Measurements from ENCODE around the gene TBC1D16. TPM values are rescaled to one million over a fixed set of nuclear protein-coding genes. Genes with fewer than 3 reads are reported as not detected.

TBC1D16 gene
- total RNA-seq, 4 donors from 2014 or later: 6.4 to 20.2 (median 11.5) TPM

DNA sequence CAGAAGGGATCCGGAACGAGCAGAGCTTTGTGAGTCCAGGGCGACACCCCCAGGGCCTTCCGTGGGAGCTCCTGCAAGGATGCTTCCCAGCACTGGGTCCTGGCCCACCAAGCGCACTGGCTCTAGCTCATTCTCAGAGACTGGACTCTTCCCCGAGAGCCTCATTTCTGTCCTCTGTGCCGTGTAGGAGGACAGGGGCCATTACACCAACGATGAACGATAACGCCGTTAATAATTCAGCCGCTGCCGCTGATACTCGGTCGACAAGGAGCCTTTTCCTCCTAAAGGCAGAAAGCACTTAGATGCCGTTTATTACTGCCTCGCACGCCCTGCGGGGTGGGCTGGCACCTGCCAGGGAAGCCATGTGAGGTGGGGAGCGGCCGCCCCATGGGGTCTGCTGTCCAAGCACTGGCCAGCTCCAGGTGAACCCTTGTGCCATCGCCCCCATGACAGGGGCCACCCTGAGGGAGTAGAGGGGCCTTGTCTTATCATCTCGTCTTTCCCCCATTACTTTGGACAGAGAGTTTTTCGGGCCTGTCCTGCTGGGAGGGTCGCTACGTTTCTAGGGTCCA is 33.5 kb downstream of the TBC1D16 start:
- no peaks in the 10 kb centered on the region for H3K27me3 ChIP-seq
- DNase-seq: no peak
- 87 to 93% methylated on average over 11 to 22 of the region's 26 CpGs for WGBS, 2 donors

DNA sequence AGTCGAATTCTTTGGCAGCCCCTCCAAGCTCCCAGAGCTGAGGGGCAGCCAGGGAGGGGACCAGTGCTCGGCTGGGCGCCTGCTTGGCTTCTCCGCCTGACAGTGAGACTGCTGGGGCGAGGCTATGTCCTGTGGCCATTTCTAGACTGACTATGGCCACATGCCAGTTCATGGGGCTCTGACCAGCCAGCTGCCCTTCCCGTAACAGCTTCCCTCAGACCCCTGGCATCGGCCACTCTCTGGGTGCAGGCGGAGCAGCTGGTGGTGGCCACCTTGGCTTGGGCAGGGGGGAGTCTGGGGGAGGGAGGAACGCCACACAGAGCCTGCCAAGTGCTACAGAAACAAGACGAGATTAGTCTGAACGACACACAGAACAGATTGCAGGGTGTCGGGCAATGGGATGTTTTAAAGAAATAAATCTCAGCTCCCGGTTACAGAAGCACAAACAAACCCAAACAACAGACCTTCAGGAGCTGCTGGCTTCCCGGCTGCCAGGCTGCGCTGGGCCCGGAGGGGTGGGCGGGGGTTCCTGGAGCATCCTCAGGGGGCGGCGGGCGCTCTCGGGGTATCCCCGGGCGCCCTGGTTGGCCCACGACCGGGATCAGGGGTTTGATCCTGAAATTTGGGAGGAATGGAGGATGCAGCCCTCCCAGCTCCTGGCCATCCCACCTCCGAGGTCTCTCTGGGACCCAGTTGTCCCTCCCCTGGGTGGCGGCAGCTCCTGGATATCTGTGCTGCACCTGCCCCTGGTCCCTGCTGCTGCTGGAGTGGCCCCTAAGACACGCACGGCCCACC is 34.5 kb downstream of the TBC1D16 start:
- TF ChIP-seq POLR2A (IDR thresholded peaks at IDR 0.05): no peak
- TF ChIP-seq, protein P1, sequence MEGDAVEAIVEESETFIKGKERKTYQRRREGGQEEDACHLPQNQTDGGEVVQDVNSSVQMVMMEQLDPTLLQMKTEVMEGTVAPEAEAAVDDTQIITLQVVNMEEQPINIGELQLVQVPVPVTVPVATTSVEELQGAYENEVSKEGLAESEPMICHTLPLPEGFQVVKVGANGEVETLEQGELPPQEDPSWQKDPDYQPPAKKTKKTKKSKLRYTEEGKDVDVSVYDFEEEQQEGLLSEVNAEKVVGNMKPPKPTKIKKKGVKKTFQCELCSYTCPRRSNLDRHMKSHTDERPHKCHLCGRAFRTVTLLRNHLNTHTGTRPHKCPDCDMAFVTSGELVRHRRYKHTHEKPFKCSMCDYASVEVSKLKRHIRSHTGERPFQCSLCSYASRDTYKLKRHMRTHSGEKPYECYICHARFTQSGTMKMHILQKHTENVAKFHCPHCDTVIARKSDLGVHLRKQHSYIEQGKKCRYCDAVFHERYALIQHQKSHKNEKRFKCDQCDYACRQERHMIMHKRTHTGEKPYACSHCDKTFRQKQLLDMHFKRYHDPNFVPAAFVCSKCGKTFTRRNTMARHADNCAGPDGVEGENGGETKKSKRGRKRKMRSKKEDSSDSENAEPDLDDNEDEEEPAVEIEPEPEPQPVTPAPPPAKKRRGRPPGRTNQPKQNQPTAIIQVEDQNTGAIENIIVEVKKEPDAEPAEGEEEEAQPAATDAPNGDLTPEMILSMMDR (IDR thresholded peaks at IDR 0.05): no peak
- no peak for DNase-seq
- H3K9me3 ChIP-seq: no peaks in the 10 kb centered on the region
- H3K27me3 ChIP-seq: no peaks in the 10 kb centered on the region
- H3K4me1 ChIP-seq: peaks cover 0 to 9% (median 0%) of the 10 kb centered on the region in 3 donors
- intact Hi-C loops (cut with DNase I): no loop called here
- 66 to 87% methylated on average over 3 to 5 of the region's 29 CpGs for WGBS, 2 donors
- H3K36me3 ChIP-seq: peaks cover 0 to 28% (median 4%) of the 10 kb centered on the region in 3 donors
- H3K27ac ChIP-seq: no peak overlapping the region
- H3K4me3 ChIP-seq: no peak overlapping the region

More for the DNA sequence above, 33.5 kb downstream of the TBC1D16 start:
- TF ChIP-seq POLR2A (IDR thresholded peaks at IDR 0.05): no peak
- TF ChIP-seq, protein P1 (IDR thresholded peaks at IDR 0.05): no peak
- Histone ChIP-seq H3K27ac (no peak overlapping the region), H3K4me3 (no peak overlapping the region), H3K36me3 (peaks cover 0 to 28% (median 4%) of the 10 kb centered on the region in 3 donors), H3K9me3 (no peaks in the 10 kb centered on the region), H3K4me1 (peaks cover 0 to 9% (median 0%) of the 10 kb centered on the region in 3 donors)
- intact Hi-C loops (cut with DNase I): no loop called here

DNA sequence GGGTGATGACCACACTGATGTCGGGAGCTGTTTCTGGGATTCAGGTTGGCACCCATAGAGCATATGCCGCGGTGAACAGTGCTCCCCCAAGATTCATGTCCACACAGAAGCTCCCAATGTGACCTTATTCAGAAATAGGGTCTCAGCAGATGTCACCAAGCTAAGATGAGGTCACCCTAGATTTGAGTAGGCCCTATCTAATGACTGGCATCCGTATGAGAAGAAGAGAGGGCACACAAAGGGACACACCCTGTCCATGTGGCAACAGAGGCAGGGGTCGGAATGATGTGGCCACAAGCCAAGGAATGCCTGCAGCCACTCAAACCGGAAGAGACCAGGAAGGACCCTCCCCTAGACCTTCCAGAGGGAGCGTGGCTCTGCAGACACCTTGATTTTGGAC is 35.5 kb downstream of the TBC1D16 start:
- H3K9me3 ChIP-seq: no peaks in the 10 kb centered on the region
- H3K36me3 ChIP-seq: peaks cover 0 to 28% (median 4%) of the 10 kb centered on the region in 3 donors
- H3K4me3 ChIP-seq: no peak overlapping the region
- no peak for DNase-seq
- intact Hi-C loops (cut with DNase I): no loop called here
- no peaks in the 10 kb centered on the region for H3K4me1 ChIP-seq
- 89 to 95% methylated on average over 5 to 7 of the region's 7 CpGs for WGBS, 2 donors
- TF ChIP-seq POLR2A (IDR thresholded peaks at IDR 0.05): no peak
- TF ChIP-seq, protein P1 (IDR thresholded peaks at IDR 0.05): no peak
- H3K27ac ChIP-seq: no peak overlapping the region
- no peaks in the 10 kb centered on the region for H3K27me3 ChIP-seq

DNA sequence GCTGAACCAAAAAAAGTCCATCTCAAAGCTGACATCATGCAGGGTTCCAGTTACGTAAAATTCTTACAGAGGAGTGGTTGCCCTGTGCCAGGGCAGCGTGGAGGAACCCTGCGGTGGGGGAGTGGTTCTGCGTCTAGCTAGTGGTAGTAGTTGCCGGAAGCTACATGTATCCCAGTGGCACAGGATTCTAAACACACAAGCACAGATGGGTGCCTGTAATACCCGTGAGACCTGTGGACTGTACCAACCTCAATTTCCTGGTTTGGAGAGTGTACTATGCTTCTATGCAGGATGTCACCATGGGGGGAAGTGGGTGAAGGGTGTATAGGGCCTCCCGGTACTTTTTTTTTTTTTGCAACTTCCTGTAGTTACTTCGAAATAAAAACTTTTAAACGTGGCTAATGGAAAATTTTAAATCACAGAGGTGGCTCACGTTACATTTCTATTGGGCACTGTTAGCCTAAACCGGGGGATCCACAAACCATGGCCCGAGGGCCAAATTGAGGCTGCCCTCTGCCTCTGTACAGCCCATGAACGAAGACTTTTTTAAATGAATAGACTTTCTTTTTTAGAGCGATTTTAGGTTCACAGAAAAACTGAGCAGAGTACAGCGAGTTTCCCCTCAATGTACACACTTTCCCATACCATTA is 38.5 kb downstream of the TBC1D16 start:
- H3K27me3 ChIP-seq: peaks cover 0 to 9% (median 0%) of the 10 kb centered on the region in 4 donors
- peak overlapping the region in 2 of 4 donors; percentile 39 to 60 for H3K27ac ChIP-seq
- H3K36me3 ChIP-seq: peaks cover 0 to 16% (median 0%) of the 10 kb centered on the region in 3 donors
- WGBS, 2 donors: 53 to 76% methylated on average over 11 to 15 of the region's 15 CpGs
- no peak overlapping the region for H3K4me3 ChIP-seq
- intact Hi-C loops (cut with DNase I): loop anchor here (10.0 kb wide), 1 partner anchor 252 kb away; no protein-coding TSS in a partner anchor
- peaks cover 11 to 22% (median 13%) of the 10 kb centered on the region in 3 donors for H3K4me1 ChIP-seq
- H3K9me3 ChIP-seq: no peaks in the 10 kb centered on the region
- DNase-seq: peak; percentile 18
- TF ChIP-seq, protein P1 (IDR thresholded peaks at IDR 0.05): no peak
- no peak for TF ChIP-seq POLR2A (IDR thresholded peaks at IDR 0.05)

All from esophagus squamous epithelium (tissue), 5 donors.